MV-4-11 (cell line): ENCODE data around the gene MAP3K7.
A peak's percentile ranks its signal among the peaks of the same experiment; 100 is the strongest.
"Not testable (repeated sequence)": the region's sequence is repeated elsewhere in the genome, so short reads cannot be mapped to it uniquely, and the experiment has no call there.

Experiments used
- DNase-seq: peaks from one replicate; lab custom pipeline; 2025; lab: John Stamatoyannopoulos, UW

The MAP3K7 gene

DNA sequence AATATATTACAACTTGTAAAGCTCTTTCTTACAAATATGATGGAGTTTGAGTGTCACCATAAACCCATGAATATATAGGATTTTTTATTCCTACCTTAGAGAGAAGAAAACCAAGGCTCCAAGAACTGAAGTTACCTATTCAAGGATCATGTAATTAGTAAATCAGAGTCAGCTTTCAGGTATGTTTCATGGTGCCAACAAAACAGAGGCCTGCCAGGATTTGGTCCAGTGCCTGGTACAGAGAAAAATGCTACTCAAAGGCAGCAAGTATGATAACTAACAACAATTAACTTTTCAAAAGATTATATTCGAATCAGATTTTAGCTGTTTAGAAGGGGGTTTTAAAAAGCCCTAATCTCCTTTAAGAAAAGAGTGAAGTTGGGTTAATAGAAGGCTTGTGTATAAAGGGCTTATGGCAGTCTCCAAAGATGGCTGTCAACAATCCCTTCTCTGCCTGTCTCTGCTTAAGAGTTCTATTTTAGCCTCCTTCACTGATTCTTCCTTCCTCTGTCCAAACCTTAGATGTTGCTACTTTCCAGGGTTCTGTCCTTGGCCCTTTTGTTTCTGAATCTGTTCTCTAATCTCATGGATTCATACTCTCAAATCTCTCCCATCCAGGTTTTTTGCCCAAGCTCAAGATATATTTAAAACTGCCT, 7.8 kb downstream of the MAP3K7 start:
- no peak for DNase-seq

- no peak for DNase-seq
These were observed 11.6 kb downstream of the MAP3K7 start for GRCh38 chr6:90575267-90575666.

- DNase-seq: peak; percentile 15
These were observed 12.3 kb downstream of the MAP3K7 start for GRCh38 chr6:90574610-90575009.

- peak; percentile 45 for DNase-seq
These were observed 13.2 kb downstream of the MAP3K7 start for GRCh38 chr6:90573624-90574023.

- no peak for DNase-seq
These were observed 14.0 kb downstream of the MAP3K7 start for GRCh38 chr6:90572856-90573255.

GRCh38 chr6:90569223-90569622, 17.6 kb downstream of the MAP3K7 start:
- DNase-seq: no peak

DNA sequence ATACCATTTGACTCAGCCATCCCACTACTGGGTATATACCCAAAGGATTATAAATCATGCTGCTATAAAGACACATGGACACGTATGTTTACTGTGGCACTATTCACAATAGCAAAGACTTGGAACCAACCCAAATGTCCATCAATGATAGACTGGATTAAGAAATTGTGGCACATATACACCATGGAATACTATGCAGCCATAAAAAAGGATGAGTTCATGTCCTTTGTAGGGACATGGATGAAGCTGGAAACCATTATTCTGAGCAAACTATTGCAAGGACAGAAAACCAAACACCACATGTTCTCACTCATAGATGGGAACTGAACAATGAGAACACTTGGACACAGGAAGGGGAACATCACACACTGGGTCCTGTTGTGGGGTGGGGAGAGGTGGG, 19.2 kb downstream of the MAP3K7 start:
- DNase-seq: not testable (repeated sequence)

DNA sequence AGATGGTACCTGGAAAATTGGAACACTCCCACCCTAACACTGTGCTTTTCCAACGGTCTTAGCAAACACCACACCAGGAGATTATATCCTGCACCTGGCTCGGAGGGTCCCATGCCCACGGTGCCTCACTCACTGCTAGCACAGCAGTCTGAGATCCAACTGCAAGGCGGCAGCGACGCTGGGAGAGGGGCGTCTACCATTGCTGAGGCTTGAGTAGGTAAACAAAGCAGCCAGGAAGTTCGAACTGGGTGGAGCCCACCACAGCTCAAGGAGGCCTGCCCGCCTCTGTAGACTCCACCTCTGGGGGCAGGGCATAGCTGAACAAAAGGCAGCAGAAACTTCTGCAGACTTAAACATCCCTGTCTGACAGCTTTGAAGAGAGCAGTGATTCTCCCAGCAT, 24.5 kb downstream of the MAP3K7 start:
- DNase-seq: not testable (repeated sequence)

GRCh38 chr6:90559931-90560330, 26.9 kb downstream of the MAP3K7 start:
- no peak for DNase-seq

GRCh38 chr6:90557006-90557405, 29.9 kb downstream of the MAP3K7 start:
- no peak for DNase-seq

GRCh38 chr6:90547991-90548390, 38.9 kb downstream of the MAP3K7 start:
- no peak for DNase-seq

GRCh38 chr6:90547079-90547478, 39.8 kb downstream of the MAP3K7 start:
- DNase-seq: no peak

DNA sequence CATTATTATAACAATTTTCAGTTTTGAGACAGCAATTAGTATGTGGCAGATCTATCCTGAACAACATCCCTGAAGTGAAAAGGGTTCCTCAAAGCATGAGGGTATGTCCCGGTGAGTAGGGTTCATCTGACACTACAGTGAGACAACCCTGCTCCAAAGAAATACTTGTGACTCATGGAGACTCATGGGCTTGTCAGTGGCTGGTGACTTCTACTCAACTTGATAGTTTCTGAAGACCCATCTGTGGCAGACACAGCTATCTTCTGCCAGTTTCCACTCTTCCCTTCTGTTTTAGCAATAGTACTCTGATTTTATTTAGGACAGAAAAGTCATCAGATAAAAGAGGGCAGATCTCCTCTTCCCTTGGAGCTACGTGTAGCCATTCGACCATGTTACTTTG, 41.4 kb downstream of the MAP3K7 start:
- peak; percentile 15 for DNase-seq

GRCh38 chr6:90544741-90545140, 42.1 kb downstream of the MAP3K7 start:
- DNase-seq: no peak

GRCh38 chr6:90544081-90544480, 42.8 kb downstream of the MAP3K7 start:
- peak; percentile 58 for DNase-seq

DNA sequence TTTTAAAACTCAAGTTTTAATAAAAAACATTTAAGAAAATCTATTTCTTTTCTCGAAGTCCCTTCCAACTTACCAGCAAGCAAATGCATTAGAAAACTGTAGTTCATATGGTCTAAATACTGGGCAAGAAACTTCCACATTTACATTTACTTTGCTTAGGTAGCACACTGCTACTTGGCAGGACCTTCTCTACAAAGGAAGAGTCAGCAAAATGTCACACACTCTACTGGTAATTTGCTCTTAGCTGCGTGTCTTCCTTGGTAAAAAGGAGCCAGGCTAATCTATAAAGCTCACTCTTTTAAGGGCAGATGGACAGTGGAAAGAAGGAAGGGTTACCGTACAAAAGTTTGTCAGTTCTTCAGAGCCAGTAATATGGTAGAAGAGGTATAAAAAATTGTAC, 45.7 kb downstream of the MAP3K7 start:
- DNase-seq: no peak

GRCh38 chr6:90538278-90539046, 48.4 kb downstream of the MAP3K7 start:
- no peak for DNase-seq

GRCh38 chr6:90537723-90538258, 49.1 kb downstream of the MAP3K7 start:
- peak; percentile 97 for DNase-seq

DNA sequence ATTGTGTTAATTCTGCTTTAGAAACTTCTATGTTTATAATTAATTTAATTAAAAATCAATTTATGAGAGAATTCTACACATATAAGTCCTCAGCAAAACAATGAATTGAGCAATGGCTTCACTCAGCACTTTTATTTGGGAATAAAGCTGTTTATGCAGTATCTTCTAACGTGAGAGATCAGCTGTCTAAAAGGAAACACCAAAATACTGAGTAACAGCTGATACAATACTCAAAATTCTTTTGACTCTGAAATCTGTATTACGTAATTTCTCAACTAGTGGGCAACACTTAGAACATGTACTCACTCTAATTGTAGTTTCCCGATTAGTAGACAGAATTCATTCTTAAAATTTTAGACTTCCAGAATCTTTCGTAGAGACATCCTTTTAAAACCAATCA, 49.8 kb downstream of the MAP3K7 start:
- DNase-seq: peak; percentile 38

DNA sequence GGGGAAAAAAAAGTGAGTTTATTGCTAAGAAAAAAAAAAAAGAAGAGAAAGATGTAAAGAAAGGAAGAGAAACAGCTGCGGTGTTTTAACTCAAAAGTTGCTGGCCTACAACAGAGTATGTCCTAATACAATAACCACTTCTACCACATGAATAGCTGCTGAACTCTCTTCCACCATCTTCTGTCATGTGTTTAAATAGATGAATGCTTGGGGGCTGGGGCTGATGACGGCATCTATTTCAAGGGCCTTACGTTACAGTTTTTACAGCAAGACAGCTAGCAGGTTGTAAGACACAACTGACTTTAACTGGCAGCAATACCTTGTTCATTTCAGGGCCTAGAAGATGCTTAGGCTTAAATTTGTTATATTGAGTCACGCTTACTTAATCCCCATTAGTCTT, 50.4 kb downstream of the MAP3K7 start:
- DNase-seq: peak; percentile 68

GRCh38 chr6:90534337-90535025, 52.4 kb downstream of the MAP3K7 start:
- no peak for DNase-seq

- no peak for DNase-seq
These were observed 53.1 kb downstream of the MAP3K7 start for GRCh38 chr6:90533615-90534336.
